NCI-H2227 (cell line): Measurements from ENCODE around the gene ABCC1.
"Not testable (repeated sequence)": the region's sequence is repeated elsewhere in the genome, so short reads cannot be mapped to it uniquely, and the experiment has no call there.

Source experiments
- DNase-seq: peaks from one replicate; lab custom pipeline; 2025; ENCODE audit not compliant: unreplicated experiment; lab: John Stamatoyannopoulos, UW

Gene ABCC1

DNA sequence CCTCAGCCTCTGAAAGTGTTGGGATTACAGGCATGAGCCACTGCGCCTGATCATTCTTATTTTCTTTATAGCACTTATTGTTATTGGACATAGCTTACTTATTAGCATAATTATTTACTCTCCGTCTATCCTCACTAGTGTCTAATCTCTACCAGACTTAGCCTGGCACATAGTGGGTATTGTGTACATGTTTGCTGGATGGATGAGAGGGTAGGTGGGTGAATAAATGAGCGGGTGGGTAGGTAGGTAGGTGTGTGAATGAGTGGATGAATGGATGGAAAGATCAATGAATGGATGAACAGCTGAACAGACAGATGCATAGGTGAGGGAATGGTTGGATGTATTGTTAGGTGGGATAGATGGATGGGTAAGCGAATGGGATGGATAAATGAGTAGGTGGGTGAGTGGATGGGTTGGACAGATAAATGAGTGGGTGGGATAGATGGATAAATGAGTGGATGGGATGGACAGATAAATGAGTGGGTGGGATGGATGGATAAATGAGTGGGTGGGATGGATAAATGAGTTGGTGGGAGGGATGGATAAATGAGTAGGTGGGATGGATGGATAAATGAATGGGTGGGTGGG, 222.0 kb downstream of the ABCC1 start:
- DNase-seq = no peak

DNA sequence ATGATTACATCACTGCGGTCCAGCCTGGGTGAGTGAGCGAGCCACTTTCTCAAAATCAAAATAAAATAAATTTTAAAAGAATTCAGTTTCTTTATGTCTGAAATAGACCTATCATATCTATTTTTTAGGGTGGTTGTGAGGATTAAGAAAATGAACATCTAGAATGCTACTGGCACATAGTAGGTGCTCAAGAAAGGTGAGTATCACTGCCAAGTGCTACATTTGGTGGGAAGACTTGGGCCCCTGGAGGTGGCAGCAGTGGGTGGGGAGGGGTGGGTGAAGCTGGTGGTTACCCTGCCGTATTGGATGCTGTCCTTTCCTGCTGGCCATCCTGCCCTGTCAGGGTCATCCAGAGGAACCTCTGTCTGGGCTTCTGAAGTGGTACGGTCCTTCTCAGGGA, 223.6 kb downstream of the ABCC1 start:
- no peak for DNase-seq

DNA sequence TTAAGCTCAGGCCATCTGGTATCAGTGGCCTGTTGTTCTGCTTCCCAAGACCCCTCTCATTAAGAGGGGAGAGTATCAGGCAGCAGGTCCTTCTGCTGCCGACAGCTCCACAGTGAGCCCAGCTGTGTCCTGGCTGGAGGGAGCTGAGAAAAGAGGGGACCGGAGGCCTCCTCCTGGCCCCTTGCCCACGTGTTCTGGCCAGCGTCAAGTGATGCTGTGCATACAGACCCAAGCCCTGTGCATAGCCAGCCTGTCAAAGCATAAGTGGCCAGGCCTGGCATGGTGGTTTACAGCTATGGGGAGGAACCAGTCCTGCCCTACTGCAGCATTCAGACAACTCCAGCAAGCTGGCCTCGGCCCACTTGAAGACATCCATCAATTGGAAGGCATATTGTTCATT, 225.9 kb downstream of the ABCC1 start:
- no peak for DNase-seq

DNA sequence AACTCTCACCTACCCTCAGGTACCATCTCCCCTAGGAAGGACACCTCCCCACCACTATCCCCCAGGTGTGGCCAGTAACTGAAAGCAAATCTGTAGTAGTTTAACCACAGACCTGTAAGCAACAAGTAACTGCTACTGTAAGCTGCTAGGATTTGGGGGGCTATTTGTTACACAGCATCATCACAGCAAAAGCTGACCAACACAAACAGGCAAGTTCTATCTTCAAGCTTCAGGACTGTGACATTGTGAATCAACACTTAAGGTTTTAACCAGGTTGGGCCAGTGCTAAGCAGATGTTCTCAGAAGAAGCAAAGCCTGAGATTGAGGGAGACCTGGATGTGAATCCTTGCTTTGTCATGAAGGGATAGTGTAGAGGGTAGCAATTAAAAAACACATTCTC, 226.9 kb downstream of the ABCC1 start:
- DNase-seq = no peak

DNA sequence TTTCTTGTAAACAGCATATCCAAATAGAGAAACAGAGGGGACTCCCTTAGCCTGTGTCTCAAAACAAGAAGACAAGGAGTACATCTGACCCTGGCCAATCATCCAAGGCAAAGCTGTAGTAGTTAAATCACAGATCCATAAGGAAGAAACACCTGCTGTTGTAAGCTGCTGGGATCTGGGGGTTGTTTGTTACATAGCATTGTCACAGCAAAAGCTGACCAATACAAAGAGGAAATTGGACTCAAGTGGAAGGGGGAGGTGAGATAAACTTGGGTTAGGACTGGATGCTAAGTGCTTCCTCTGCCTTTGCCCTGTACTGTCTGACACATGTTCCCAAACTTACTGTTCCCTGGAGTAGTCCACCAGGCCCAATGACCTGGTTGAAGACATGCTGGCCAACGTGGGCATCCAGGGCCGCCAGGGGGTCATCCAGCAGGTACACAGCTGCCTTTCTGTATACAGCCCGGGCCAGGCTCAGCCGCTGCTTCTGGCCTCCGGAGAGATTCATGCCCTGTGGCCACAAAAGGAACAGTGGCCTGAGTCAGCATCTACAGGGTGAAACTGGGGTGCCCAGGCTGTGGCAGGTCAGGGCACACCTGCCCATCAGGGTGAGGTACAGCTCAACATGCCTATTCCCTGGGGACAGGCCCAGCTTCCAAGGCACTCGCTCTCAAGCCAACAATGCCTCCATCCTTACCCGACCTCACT, 229.2 kb downstream of the ABCC1 start:
- no peak for DNase-seq

DNA sequence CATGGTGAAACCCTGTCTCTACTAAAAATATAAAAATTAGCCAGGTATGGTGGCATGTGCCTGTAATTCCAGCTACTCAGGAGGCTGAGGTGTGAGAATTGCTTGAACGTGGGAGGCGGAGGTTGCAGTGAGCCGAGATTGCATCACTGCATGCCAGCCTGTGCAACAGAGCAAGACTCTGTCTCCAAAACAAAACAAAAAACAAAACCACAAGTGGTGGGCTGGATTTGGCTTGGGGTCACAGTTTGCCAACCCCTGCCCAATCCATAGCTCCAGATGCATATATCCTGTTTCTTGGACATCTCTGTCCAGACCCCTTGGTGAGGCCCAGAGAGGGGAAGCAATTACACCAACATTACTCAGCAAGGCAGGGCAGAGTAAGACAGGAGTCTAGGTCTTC, 232.3 kb downstream of the ABCC1 start:
- not testable (repeated sequence) for DNase-seq

DNA sequence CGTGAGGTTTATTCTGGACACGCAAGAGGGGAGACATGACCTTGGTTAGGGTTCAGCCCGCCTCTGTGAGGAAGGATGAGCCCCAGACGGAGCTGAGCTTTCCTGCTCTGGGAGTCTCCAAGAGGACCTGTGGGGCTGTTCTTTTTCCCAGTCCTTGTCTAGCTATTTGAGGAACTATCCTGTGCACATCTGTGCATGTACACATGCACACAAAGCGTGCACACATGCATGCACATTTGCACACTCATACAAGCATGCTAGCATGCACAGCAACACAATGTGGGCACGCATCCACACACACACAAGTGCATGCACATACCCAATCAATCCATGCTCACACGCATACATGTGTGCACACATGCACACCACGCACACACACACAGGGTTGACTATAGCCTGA, 233.5 kb downstream of the ABCC1 start:
- DNase-seq = no peak

DNA sequence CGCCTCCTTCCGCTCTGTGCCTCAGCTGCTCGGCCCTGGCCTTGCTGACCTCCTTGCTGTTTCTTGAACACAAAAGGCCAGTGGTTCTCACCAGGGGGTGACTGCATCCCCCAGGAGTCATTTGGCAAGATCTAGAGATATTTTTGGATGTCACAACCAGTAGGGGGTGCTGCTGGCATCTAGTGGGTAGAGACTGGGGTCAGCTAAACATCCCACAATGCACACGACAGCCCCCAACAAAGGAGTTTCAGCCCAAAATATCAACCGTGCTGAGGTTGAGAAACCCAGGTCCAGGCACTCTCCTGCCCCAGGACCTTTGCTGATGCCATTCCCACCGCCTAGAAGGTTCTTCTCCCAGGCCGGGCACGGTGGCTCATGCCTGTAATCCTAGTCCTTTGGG, 234.1 kb downstream of the ABCC1 start:
- no peak for DNase-seq

DNA sequence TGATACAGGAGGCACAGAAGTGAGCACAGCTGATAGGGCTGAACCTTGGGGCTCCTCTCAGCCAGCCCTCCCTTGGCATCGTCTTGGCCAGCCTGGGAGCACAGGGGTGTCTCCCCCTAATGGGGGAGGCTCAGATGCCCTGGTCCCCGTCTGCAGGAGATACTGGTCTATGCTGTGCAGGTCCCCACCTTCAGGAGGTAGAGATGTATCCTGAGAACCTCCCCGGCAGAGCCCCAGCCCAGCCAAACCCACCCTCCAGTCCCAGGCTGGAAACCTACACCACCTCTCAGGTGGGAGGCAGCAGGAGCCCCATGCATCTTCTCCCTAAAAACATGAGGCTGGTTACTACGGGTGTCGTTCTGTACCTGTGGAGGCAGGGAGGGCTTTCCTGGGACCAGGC, 235.2 kb downstream of the ABCC1 start:
- no peak for DNase-seq

DNA sequence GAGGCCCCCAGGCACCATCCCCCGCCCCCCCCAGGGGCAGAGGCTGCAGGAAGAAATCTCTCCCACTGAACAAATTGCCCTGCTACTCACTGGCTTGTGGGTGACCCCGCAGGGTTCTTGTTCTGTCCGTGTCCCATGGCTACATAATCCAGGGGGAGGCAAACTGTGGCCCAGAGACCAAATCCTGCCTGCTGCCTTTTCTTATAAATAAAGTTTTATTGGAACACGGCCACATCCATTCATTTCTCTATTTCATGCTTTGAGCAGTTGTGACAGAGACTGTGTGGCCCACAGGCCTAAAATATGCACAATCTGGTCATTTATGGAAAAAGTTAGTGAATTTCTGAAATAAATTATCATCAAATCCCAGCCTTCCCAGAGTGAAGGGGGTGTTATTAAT, 235.7 kb downstream of the ABCC1 start:
- DNase-seq = no peak

DNA sequence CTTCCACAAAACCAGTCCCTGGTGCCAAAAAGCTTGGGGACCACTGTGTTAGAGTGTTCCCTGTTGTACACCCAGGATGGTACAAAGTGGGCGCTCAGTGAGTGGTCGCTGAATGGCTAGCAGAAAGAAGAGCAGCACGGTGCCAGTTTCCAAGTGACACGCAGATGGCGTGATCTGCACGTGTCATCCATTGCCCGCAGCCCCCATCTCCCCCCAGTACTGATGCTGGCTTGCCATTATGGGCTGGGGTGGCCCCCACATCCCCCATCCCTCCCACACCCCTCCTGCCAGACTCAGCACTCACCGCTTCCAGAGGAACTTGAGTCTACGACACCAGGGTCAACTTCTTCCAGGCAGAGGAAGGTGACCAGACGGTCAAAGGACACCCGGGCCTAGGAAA, 237.4 kb downstream of the ABCC1 start:
- DNase-seq = no peak

DNA sequence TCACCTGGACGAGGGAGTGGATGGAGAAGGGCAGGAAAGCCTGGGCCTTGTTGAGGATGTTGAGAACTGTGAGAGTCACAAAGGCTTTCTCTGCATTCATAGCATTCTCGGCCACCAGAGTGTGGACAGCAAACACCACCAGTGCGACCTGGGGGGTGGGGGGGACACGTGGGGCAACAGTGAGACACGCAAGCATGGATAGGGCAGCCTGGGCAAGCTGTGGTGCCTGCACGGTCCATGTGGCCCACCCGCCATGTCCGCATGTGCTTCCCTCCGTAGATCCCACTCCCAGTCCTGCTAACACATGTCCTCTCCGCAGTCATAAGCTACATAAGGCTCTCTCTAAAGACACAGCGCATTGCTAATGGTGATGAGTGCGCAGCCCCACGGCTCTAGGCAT, 239.4 kb downstream of the ABCC1 start:
- no peak for DNase-seq

DNA sequence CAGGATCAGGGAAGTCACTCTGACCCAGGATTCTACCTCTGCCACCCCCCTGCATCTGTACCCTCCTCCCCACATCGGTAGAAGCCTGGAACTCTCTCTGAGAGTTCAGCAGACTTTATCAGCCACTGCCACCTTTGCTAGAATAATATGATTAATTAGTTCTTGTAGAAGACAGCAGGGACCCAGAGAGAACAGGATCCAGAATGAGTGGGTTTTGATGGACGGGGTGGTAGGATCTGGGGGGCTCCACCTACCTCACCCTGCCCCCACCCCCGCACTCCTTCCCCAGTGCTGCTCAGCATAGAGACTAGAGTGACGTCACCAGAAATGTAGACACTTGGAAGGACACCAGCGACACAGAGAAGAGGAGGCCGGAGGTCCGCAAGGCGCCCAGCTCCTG, 240.4 kb downstream of the ABCC1 start:
- no peak for DNase-seq

DNA sequence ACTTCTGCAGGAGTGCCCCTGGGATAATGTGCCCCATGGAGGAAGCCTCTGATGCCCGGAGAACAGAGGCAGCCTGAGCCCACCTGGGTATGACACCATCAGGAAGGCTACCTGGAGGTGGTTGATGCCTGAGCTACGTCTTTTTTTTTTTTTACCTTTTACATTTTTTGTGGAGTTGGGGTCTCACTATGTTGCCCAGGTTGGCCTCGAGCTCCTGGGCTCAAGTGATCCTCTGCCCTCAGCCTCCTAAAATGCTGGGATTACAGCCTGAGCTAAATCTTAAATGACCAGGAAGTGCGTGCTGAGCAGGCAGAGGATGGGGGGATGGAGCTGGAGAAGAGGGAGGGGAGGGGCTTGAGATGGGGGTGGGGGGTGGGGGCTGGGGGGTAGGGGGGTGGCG, 241.1 kb downstream of the ABCC1 start:
- no peak for DNase-seq

DNA sequence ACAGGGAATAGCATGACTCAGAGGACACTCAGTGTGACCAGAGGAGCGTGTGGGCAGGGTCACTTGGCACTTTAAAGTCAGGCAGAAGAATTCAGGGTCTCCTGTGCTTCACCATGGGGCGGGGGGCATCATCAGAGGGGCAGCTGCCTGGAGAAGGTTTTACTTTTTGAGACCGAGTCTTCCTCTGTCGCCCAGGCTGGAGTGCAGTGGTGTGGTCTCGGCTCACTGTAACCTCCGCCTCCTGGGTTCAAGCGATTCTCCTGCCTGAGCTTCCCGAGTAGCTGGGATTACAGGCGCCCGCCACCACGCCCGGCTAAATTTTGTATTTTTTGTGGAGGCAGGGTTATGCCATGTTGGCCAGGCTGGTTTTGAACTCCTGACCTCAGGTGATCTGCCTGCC, 241.6 kb downstream of the ABCC1 start:
- DNase-seq = not testable (repeated sequence)

DNA sequence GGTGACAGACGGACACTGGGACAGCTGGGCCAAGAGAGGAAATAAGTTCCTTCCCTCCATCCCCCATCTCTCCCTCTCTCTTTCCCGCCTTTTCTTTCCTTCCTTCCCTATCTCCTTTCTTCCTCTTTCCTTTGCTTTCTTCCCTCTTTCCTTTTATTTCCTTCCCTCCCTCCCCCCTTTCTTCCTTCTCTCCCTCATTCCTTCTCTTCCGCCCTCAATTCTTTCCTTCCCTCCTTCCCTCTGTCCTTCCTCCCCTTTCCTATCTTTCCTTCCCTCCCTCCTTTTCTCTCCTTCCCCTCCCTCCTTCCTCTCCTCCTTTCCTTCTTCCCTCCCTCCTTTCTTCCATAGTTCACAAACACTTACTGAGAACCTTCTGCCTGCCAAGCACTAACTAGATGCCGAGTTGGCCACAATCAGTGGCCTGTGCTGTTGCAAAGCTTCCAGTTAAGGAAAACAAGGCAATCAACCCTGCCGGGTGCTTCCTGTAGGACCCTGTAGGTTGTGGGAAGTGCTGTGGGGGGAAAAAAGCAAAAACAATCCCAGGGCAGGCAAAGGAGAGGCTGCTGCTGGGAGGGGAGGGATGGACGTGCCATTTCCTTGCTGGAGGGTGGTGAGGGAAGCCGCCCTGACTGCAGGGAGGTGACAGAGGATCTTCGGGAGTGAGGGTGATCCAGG, 242.2 kb downstream of the ABCC1 start:
- no peak for DNase-seq
